ENCODE data around the gene PNPLA6.

PNPLA6 gene

DNA sequence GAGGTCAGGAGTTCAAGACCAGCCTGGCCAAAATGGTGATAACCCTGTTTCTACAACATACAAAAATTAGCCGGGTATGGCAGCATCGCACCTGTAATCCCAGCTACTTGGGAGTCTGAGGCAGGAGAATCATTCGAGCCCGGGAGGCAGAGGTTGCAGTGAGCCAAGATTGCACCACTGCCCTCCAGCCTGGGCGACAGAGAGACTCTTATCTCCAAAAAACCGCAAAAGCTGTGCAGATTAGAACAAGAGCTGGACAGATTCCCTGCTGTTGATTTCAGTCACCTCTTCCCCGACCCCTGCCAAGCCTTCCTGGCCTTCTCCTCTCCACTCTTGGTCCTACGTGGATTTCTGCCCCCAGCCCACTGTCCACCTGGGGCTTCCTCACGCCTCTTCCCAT lies 68.4 kb downstream of the PNPLA6 start:
- DNase-seq: no peak

DNA sequence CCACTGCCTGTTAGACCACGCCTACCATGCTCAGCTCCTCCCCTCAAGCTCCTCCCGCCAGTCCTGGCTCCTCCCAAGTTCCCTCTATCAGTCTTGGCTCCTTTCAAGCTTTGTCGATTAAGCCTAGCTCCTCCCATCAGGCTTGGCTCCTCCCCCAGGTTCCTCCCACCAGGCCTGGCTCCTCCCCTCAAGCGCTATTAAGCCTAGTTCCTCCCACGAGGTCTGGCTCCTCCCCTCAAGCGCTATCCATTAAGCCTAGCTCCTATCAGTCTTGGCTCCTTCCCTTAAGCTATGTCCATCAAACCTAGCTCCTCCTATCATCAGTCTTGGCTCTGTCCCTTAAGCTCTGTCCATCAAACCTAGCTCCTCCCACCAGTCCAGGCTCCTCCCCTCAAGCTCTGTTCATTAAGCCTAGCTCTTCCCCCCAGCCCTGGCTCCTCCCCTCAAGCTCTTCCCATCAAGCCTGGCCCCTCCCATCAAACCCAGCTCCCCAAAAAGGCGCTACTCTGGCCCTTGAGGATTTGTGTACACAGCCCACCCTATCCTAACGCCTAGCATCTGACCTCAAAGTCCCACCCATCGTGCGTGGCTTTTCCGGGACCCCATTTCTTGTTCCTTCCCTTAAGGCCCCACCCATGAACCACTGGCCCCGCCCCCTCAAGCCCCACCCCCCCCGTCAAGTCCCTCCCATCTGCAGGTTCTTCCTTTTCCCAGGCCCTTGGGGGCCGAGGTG lies 70.1 kb downstream of the PNPLA6 start:
- no peak for DNase-seq

GRCh38 chr19:7606289-7606688 lies 70.8 kb downstream of the PNPLA6 start:
- DNase-seq: no peak

- DNase-seq: no peak
Observed at GRCh38 chr19:7607212-7607873, 71.8 kb downstream of the PNPLA6 start.

DNA sequence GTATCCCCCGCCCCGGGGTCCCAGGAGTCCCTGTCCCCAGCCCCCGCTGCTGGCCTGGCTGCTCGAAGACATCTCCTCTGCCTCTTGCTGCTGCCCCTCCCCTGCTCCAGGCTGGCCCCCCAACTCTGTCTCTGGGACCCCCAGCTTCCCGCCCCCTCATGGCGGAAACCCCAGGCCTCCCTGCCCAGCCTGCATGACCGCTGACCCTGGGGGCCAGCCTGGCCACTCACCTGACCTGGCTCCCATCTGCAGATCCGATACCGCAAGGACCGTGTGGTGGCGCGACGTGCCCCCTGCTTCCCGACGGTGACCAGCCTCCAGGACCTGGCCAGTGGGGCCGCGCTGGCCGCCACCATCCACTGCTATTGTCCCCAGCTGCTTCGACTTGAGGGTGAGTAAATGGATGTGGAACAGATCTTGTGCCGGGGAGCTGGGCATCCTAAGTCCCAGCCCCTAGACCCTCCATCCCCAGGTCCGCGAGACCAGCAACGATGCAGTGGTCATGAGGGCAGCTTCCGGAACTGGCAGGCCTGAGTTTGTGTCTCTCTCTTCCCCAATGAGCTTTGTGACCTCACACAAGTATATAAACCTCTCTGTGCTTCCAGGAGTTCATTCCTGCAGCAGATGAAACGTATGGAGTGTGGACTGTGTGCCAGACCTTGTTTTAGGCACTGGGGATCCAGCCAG lies 72.5 kb downstream of the PNPLA6 start:
- DNase-seq: no peak

GRCh38 chr19:7610491-7611240 lies 75.1 kb downstream of the PNPLA6 start:
- DNase-seq: no peak

Data from NCI-H146 (cell line).